ENCODE results near the gene SCARB1.

DNA sequence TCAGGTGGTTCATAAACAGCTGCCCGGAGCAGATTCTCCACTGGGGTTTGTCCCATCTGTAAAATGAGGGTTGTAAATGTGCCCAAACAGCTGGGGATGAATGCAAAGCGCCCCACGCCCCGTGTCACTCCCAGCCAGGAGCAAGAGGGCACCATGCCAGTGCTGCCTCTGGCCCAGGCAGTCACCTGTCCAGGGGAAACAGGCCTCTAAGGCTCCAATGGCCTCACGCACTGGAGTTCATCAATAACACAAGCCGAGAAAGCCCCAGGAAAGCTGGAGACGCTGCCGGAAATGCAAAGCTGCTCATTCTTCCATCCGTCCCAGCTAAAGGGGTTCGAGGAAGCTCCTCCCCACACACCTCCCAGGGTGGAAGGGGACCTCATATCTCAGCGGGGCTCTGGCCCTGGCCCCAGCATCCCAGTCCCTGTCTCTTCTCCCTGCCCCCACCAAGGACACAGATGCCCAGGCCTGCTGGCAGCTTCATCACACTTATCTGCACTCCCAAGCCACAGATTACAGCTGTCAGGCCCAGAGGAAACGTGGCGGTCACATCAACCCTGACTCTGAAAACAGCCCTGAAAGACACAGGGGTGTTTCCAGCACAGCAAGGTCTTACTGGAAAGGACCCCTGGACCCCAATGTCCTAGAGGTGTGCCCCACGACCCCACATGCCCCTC lies 21.5 kb downstream of the SCARB1 start:
- TF ChIP-seq CTCF (IDR thresholded peaks at IDR 0.05) (no peak), REST (IDR thresholded peaks at IDR 0.05; ENCODE audit: insufficient read depth in 1 of 2, low read depth in 2 of 2, low read length in 1 of 2) (no peak), POLR2AphosphoS5 (IDR thresholded peaks at IDR 0.05; ENCODE audit: low read depth, low read length) (no peak), SIN3A (IDR thresholded peaks at IDR 0.05; ENCODE audit: borderline replicate concordance, insufficient read depth, low read depth, low read length) (no peak)

Data from Panc1 (cell line).